Ovary (tissue), 9 donors: Measurements from ENCODE around the gene GUCA2A. TPM values are rescaled to one million over a fixed set of nuclear protein-coding genes. Genes with fewer than 3 reads are reported as not detected.

Experiments used
- DNase-seq, 5 donors: peaks; one replicate each; pipeline ENCODE4 v3.0.0-alpha.2; 2019 to 2020
- H3K27ac ChIP-seq, 2 donors: fragments of 200-600 bp; one replicate each; pipeline versions ENCODE4 v1.5.1 to v1.8.0; 2019 to 2022
- H3K27me3 ChIP-seq: fragments of 200-600 bp; one replicate; pipeline ENCODE4 v1.8.0; 2022
- H3K36me3 ChIP-seq: fragments of 200-600 bp; sonication (generic); one replicate; pipeline ENCODE4 v1.5.1; 2019
- H3K4me1 ChIP-seq: one replicate; pipeline ENCODE4 v1.8.1; 2013; ENCODE audit warnings: mild to moderate bottlenecking, moderate library complexity; ENCODE audit not compliant: insufficient read depth
- H3K4me3 ChIP-seq: fragments of 200-600 bp; sonication (generic); one replicate; pipeline ENCODE4 v1.5.1; 2017
- H3K9me3 ChIP-seq, 2 donors: fragments of 200-600 bp in 1 of 2; sonication (generic) in 1 of 2; one replicate each; pipeline versions ENCODE4 v1.5.1 to v1.8.1; 2013 to 2019; ENCODE audit warnings: mild to moderate bottlenecking in 1 of 2, moderate library complexity in 1 of 2
- EP300 ChIP-seq: sonication (generic); formaldehyde crosslinking; IDR thresholded peaks from one replicate; pipeline ENCODE4 v1.6.1; 2017; ENCODE audit warnings: antibody characterized with exemption
- POLR2A ChIP-seq: fragments of 450-650 bp; IDR thresholded peaks from one replicate; pipeline ENCODE4 v1.6.1; 2017; ENCODE audit warnings: antibody characterized with exemption, mild to moderate bottlenecking, moderate library complexity
- WGBS, 3 donors: extraction: QIAGEN DNeasy Blood & Tissue Kit in 1 of 3; methylation state at CpG; one replicate each; pipeline versions ENCODE4 v1.1.5 to v1.1.7; 2013 to 2017; 5-methylcytosine and 5-hydroxymethylcytosine counted together
- intact Hi-C, 4 donors: fragments of 100-400 bp; cut with DNase I; formaldehyde crosslinking; loops; one replicate each; pipeline versions ENCODE4 v1.11.0 to v1.15.1; 2022 to 2023
- polyA plus RNA-seq, 2 donors: library from polyadenylated mRNA; stranded (reverse); fragments of 200-250 nt in 1 of 2; fragments of 350-450 nt in 1 of 2; fragmentation: Illumina TruSeq in 1 of 2; extraction: RNeasy Lipid Tissue Mini Kit (QIAGEN cat#74804) in 1 of 2; gene quantifications; one replicate each; pipeline ENCODE4 v1.2.3, GENCODE V29; 2013 to 2014
- total RNA-seq, 7 donors: library from RNA; depleted of rRNA in 2 of 7; stranded (reverse); fragments of >200 nt in 2 of 7; fragmentation: NEBNext Ultra II Directional in 3 of 7; extraction: Animal tissue kit (Norgen Biotek cat#: 25700) in 3 of 7; gene quantifications; one replicate each; pipeline versions ENCODE4 v1.1.0 to v1.2.4, GENCODE V29; 2016 to 2023
- TF ChIP-seq, protein P1 (sequence below), 3 donors: fragments of 450-650 bp in 2 of 3; fragments of 200-600 bp in 1 of 3; IDR thresholded peaks; one replicate each; pipeline versions ENCODE4 v1.5.1 to v1.8.0; 2016 to 2022; ENCODE audit warnings: antibody characterized with exemption in 3 of 3, mild to moderate bottlenecking in 1 of 3
- donor health status: DM: no; HTN: no; CAD: no; lungs with moderate emphysema.
- donor health status: DM: no; HTN: no; CAD: no.
- donor health status: Bipolar disorder and iron deficiency.
- donor health status: DM: yes; HTN: yes; CAD: no.
- donor health status: DM: no; HTN: no; CAD: no.
- donor health status: DM: yes; HTN: yes; CAD: no.

GUCA2A gene
- total and polyA plus RNA-seq, 9 donors: 7.7 TPM; not detected in 8

GRCh38 chr1:42183957-42184268 lies 19.4 kb upstream of the GUCA2A start:
- H3K27ac ChIP-seq: no peak overlapping the region
- H3K9me3 ChIP-seq: no peaks in the 10 kb centered on the region
- 84 to 94% (median 90%) methylated on average over 6 of the region's 6 CpGs for WGBS, 3 donors
- TF ChIP-seq POLR2A: no peak
- TF ChIP-seq, protein P1, sequence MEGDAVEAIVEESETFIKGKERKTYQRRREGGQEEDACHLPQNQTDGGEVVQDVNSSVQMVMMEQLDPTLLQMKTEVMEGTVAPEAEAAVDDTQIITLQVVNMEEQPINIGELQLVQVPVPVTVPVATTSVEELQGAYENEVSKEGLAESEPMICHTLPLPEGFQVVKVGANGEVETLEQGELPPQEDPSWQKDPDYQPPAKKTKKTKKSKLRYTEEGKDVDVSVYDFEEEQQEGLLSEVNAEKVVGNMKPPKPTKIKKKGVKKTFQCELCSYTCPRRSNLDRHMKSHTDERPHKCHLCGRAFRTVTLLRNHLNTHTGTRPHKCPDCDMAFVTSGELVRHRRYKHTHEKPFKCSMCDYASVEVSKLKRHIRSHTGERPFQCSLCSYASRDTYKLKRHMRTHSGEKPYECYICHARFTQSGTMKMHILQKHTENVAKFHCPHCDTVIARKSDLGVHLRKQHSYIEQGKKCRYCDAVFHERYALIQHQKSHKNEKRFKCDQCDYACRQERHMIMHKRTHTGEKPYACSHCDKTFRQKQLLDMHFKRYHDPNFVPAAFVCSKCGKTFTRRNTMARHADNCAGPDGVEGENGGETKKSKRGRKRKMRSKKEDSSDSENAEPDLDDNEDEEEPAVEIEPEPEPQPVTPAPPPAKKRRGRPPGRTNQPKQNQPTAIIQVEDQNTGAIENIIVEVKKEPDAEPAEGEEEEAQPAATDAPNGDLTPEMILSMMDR (IDR thresholded peaks at IDR 0.05): no peak
- TF ChIP-seq EP300: no peak
- no peaks in the 10 kb centered on the region for H3K36me3 ChIP-seq
- intact Hi-C loops: no loop called here
- H3K4me1 ChIP-seq: peaks cover 2% of the 10 kb centered on the region
- no peak overlapping the region for H3K4me3 ChIP-seq
- no peaks in the 10 kb centered on the region for H3K27me3 ChIP-seq
- DNase-seq: no peak

DNA sequence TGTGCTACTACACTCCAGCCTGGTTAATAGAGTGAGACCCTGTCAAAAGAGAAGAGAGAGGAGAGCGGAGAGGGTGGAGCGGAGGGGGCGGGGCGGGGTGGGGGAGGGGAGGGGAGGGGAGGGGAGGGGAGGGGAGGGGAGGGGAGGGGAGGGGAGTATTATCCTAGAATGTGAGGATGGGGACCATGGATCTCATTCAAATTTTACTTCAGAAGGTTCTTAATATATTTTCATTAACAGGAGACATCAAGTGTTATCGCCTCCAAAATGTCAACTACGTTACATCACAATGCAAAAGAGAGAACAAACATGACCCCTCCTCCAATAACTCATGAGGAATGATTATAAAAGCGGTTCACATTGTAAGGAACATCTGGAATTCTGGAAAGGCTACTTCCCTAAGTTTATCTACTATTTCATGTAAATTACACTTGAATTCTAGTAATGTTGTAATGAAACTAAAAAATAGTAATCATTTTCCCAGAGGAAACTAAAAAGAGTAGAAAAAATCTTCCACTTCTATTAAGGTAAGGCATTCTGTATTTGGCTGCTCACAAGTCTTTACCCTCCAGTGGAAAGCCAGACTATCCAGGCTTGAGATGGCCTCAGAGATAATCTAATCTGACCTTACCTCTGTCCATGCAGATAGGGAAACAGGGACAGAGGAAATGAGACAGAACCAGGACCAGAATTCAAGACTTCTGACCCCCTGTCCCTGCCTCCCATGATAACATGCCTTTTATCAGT lies 18.8 kb upstream of the GUCA2A start:
- Histone ChIP-seq H3K9me3 (no peaks in the 10 kb centered on the region), H3K4me3 (no peak overlapping the region), H3K36me3 (no peaks in the 10 kb centered on the region), H3K27me3 (no peaks in the 10 kb centered on the region), H3K4me1 (peaks cover 3% of the 10 kb centered on the region), H3K27ac (no peak overlapping the region)
- no peak for DNase-seq
- TF ChIP-seq EP300 (no peak), POLR2A (no peak)
- TF ChIP-seq, protein P1 (IDR thresholded peaks at IDR 0.05): no peak
- 27 to 62% (median 48%) methylated on average over 3 to 7 of the region's 7 CpGs for WGBS, 3 donors
- intact Hi-C loops: no loop called here

- TF ChIP-seq, protein P1 (IDR thresholded peaks at IDR 0.05): no peak
- TF ChIP-seq POLR2A (no peak), EP300 (no peak)
- peaks cover 7% of the 10 kb centered on the region for H3K4me1 ChIP-seq
- H3K27ac ChIP-seq: no peak overlapping the region
- intact Hi-C loops: no loop called here
- DNase-seq: no peak
- no peaks in the 10 kb centered on the region for H3K27me3 ChIP-seq
- 84 to 91% (median 87%) methylated on average over 4 of the region's 4 CpGs for whole genome bisulfite sequencing, 3 donors
- H3K9me3 ChIP-seq: no peaks in the 10 kb centered on the region
- no peaks in the 10 kb centered on the region for H3K36me3 ChIP-seq
- H3K4me3 ChIP-seq: no peak overlapping the region
These were observed 17.1 kb upstream of the GUCA2A start for GRCh38 chr1:42181687-42182086.

- intact Hi-C loops: loop anchor here (10.0 kb wide), 3 partner anchors 155 to 605 kb away; partner anchors contain the start of gene FOXJ3 (in 1 of the 4)
- H3K4me3 ChIP-seq: no peak overlapping the region
- H3K9me3 ChIP-seq: no peaks in the 10 kb centered on the region
- TF ChIP-seq EP300 (no peak), POLR2A (no peak)
- TF ChIP-seq, protein P1 (IDR thresholded peaks at IDR 0.05): no peak
- no peak overlapping the region for H3K27ac ChIP-seq
- WGBS, 3 donors: 82 to 86% (median 82%) methylated on average over 4 of the region's 4 CpGs
- peaks cover 7% of the 10 kb centered on the region for H3K4me1 ChIP-seq
- no peak for DNase-seq
- H3K36me3 ChIP-seq: no peaks in the 10 kb centered on the region
- H3K27me3 ChIP-seq: no peaks in the 10 kb centered on the region
These were observed 15.4 kb upstream of the GUCA2A start for GRCh38 chr1:42179900-42180329.
